ENCODE measurements around the gene CSHL1.
"Not testable (repeated sequence)": the region's sequence is repeated elsewhere in the genome, so short reads cannot be mapped to it uniquely, and the experiment has no call there.

The CSHL1 gene

GRCh38 chr17:63881935-63882601 is 29.0 kb downstream of the CSHL1 start, which contains the start of gene GH2:
TSS of gene GH2 (minus strand) at chr17:63881944. CDS start at chr17:63881801, 143 bp downstream.
- DNase-seq = no peak

GRCh38 chr17:63881337-63881736 is 29.7 kb downstream of the CSHL1 start:
- DNase-seq = not testable (repeated sequence)

GRCh38 chr17:63880706-63881105 is 30.4 kb downstream of the CSHL1 start:
- DNase-seq = no peak

- not testable (repeated sequence) for DNase-seq
Measured at GRCh38 chr17:63878413-63878812, 32.6 kb downstream of the CSHL1 start.

- not testable (repeated sequence) for DNase-seq
Measured at GRCh38 chr17:63874693-63875092, 36.4 kb downstream of the CSHL1 start.

GRCh38 chr17:63874061-63874626 is 36.9 kb downstream of the CSHL1 start:
- DNase-seq = not testable (repeated sequence)

GRCh38 chr17:63873577-63873976 is 37.5 kb downstream of the CSHL1 start, which contains the start of gene CSH2:
TSS of gene CSH2 (minus strand) at chr17:63873677. CDS start at chr17:63873614, 63 bp downstream.
- DNase-seq = not testable (repeated sequence)

GRCh38 chr17:63871646-63872365 is 39.3 kb downstream of the CSHL1 start:
- DNase-seq = not testable (repeated sequence)

- not testable (repeated sequence) for DNase-seq
Measured at GRCh38 chr17:63870292-63870665, 40.8 kb downstream of the CSHL1 start.

GRCh38 chr17:63869491-63870291 is 41.4 kb downstream of the CSHL1 start:
- DNase-seq = not testable (repeated sequence)

GRCh38 chr17:63866625-63867024 is 44.4 kb downstream of the CSHL1 start:
- not testable (repeated sequence) for DNase-seq
